Stimulated activated CD4-positive, alpha-beta T cell treated with anti-CD3 and anti-CD28 coated beads, Interleukin-15, amount 100 ng/mL, for 1 hour (primary cell): ENCODE results near the gene SCN11A.
"Not testable (repeated sequence)": the region's sequence is repeated elsewhere in the genome, so short reads cannot be mapped to it uniquely, and the experiment has no call there.

Experiments used
- DNase-seq, 2 donors: peaks; one replicate each; pipeline ENCODE4 v3.0.0-alpha.2; 2020; ENCODE audit warnings: low read depth in 1 of 2, low spot score in 1 of 2

SCN11A gene

DNA sequence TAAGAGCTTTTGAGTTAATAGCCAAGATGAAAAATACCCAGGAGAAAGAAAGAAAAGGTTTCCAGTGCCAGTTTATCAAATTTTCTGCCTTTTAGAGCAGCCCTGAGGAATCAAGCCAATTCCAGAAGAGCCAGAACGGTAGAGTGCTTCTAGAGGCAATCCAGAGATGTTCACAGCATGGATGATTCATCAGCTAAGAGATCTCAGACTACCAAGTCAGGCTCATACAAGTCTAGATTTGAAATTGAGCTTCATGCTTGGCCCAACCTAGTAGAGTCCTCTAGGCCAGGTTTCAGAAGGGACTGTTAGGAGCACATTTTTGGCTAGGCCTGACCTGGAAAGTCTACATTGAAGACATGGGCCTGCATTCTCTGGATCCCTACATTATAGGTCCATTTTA, 15.5 kb upstream of the SCN11A start:
- DNase-seq = no peak

- no peak for DNase-seq
Observed at GRCh38 chr3:39065197-39065596, 13.5 kb upstream of the SCN11A start.

DNA sequence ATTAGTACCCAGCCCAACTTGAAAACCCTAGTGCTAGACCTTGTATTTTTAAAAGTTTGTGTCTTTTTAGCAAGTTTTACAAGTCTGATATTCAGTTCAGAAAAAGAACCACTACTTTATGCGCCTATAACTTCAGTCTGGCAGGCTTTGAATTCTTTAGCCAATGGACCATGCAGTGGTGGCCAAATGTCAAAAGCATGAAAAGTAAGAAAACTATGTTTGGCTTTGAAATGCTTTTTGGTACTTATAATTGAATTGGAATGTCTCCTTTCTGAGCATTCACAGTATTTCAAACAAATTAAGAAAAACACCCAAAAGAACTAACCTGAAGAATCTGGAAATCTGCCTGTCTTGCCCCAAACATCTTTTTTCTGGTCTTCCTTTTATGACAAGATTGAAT, 12.9 kb upstream of the SCN11A start:
- DNase-seq = no peak

DNA sequence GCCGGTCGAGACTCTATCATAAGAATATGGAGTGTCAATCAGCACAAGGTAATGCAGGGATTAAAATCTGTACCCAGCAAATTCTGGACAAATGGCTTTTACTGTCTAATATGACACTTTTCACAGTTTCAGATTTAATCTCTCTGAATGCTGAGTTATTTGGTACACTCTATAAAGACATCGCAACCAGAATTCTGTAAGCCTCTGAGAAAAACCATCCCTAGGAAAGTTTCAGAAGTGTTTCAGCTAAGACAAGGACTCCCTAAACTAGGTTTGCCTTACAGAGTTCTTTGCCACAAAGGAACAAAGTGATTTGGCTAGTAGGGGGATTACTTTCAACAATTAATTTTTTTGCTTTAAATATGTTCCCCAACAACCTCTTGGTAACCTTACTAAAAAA, 11.4 kb upstream of the SCN11A start:
- DNase-seq = no peak

- no peak for DNase-seq
Observed at GRCh38 chr3:39062180-39062579, 10.4 kb upstream of the SCN11A start.

GRCh38 chr3:39061228-39061627, 9.5 kb upstream of the SCN11A start:
- DNase-seq = not testable (repeated sequence)

GRCh38 chr3:39056151-39056550, 4.4 kb upstream of the SCN11A start:
- no peak for DNase-seq

GRCh38 chr3:39053696-39054095, 2.0 kb upstream of the SCN11A start:
- DNase-seq = no peak

DNA sequence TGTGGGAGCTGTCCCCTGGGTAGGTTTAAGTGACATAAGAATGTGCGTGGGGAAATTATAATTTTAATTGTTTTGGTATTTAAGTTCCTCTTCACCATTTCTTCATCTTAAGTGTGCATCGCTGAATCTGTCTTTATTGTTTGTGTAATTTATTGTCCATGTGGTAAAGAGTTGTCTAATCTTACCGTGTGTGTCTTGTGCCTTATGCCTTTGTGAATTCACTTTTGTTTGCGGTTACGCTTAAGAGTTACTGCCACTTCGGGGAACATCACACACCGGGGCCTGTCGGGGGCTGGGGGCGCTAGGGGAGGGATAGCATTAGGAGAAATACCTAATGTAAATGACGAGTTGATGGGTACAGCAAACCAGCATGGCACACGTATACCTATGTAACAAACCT, 839 bp upstream of the SCN11A start:
- DNase-seq = no peak

- DNase-seq = no peak
Observed at GRCh38 chr3:39050029-39050428, 1.7 kb downstream of the SCN11A start.

- no peak for DNase-seq
Observed at GRCh38 chr3:39038165-39038564, 13.6 kb downstream of the SCN11A start.

GRCh38 chr3:39029556-39029955, 22.2 kb downstream of the SCN11A start:
- no peak for DNase-seq

- no peak for DNase-seq
Observed at GRCh38 chr3:39028546-39028945, 23.2 kb downstream of the SCN11A start.

DNA sequence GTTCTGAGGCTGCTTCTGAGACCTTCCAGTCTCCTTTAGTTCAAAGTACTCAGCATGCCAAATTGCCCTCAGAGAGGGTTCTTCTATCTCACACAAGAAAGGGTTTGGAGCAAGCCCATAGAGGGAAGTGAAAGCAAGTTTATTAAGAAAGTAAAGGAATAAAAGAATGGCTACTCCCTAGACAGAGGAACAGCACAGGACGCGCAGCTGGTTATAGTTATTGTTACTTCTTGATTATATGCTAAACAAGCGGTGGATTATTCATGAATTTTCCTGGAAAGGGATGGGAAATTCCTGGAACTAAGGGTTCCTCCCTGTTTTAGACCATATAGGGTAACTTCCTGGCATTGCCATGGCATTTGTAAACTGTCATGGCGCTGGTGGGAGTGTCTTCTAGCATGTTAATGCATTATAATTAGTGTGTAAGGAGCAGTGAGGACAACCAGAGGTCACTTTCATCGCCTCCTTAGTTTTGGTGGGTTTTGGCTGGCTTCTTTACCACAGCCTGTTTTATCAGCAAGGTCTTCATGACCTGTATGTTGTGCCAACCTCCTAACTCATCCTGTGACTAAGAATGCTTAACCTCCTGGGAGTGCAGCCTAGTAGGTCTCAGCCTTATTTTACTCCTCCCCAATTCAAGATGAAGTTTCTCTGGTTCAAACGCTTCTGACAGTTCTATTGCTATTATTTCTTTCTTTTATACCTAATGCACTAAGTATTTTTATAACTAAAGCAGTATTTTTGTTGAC, 26.3 kb downstream of the SCN11A start:
- DNase-seq = no peak

DNA sequence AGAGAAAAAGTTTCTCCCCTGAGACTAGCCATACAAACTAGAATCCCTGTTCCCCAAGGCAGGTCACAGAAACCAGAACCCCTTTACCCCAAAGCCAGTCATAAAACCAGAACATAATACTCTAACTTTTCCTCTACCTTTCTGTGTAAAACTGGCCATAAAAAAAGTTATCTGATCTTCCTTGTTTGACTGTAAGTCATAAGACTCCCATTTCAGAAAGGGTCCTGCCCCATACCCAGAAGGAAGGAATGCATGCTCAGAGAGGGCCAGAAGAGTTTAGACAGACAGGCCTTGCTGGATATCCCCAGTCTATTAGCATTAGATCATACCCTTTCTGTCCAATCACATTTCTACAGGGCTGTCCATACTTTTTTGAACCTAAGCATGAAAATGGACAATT, 27.2 kb downstream of the SCN11A start:
- DNase-seq = no peak

- no peak for DNase-seq
Observed at GRCh38 chr3:39022286-39022630, 29.5 kb downstream of the SCN11A start.

GRCh38 chr3:39021465-39022285, 30.1 kb downstream of the SCN11A start:
- no peak for DNase-seq

DNA sequence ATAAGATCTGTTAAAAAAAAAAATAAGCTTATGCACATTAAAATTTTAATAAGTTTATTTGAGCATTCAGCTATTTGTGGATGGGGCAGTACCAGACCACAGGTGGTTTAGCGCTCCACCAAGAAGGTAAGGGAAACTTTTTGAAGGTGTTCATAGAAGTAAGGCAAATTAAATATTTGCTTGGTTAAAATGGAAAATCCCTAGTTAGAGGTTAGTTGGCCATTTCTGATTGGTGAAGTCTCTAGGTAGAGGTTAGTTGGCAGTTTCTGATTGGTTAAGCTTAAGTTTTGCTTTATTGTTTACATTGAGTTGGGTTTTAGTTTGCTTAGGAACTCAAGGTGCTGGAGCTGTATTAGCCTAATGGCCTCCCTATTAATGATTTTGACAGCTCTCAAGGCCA, 30.7 kb downstream of the SCN11A start:
- no peak for DNase-seq

DNA sequence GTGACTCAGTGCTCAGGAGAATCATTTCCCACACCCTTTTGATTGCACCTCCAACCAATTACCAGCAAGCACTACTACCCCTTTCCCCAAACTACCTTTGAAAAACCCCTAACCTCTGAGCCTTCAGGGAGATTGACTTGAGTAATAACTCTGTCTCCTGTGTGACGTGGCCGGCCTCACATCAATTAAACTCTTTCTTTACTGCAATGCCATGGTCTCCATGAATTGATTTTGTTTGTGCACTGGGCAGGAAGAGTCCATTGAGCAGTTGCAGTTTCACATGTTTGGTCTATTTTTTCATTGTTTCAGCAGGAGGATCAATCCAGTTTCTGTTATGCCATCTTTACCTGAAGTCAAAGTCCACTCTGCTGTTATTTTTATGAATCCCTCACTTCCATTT, 32.4 kb downstream of the SCN11A start:
- DNase-seq = no peak

- DNase-seq = no peak
Observed at GRCh38 chr3:39015418-39015817, 36.3 kb downstream of the SCN11A start.

- no peak for DNase-seq
Observed at GRCh38 chr3:39013921-39014509, 37.7 kb downstream of the SCN11A start.

GRCh38 chr3:39013289-39013688, 38.5 kb downstream of the SCN11A start:
- DNase-seq = no peak
